Hematopoietic multipotent progenitor cell treated with erythropoietin and hydrocortisone succinate and interleukin-3 and kit ligand, for 8 days (in vitro differentiated cells): ENCODE results near the gene TRIM52.
"Not testable (repeated sequence)": the region's sequence is repeated elsewhere in the genome, so short reads cannot be mapped to it uniquely, and the experiment has no call there.

Experiments used
- DNase-seq: peaks from one replicate; pipeline ENCODE4 v3.0.0-alpha.2; 2015

Gene TRIM52

DNA sequence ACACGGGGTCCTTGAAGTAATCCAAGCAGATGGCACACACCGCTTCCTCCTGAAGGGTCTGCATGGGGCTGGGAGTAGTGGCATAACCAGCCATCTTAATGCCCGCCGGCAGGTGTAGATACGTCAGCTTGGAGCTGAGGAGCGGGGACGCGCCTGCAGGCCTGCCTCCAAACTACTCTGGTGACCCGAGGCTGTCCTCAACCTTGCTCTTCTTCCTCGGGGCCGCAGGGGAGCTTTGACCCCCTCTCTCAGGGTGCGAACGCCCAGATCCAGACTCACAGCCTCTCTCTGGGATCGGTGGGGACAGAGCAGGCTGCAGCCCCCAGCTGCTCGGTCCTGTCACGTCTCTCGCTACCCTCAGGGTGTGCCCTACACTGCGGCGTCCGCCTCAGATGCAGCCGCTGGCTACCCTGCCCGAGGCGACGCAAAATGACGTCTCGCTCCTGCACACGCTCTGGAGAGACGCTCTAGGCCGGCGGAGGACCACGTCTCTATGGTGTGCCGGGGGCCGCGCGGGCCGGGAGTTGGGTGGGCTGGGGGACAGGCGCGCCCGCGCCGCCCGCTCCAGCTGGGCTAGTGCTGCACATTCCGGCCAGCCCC lies at the start of gene TRIM52:
Gene TRIM52 (minus strand): TSS at position 424 of the 600 bp plus-strand sequence. CDS start 330 bp downstream, at position 94.
- peak; percentile 94 for DNase-seq

DNA sequence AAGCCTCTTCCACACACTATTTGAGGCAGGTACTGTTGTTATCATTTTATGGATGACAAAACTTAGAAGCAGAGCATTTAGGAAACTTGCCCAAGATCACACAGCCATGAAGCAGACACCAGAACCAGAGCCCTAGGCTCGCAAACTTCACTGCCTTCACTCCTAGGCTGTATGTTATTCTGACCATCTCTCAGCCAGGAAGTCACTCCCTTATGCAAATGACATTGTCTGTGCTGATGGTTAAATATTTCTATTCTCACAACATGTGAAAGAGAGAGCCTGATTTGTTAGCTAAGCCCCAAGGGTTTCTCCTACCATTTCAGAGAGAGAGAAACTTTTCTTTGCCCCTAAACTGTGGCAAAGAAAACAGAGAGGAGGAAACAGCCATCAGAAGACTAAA lies 26.4 kb upstream of the TRIM52 start:
- DNase-seq = not testable (repeated sequence)

DNA sequence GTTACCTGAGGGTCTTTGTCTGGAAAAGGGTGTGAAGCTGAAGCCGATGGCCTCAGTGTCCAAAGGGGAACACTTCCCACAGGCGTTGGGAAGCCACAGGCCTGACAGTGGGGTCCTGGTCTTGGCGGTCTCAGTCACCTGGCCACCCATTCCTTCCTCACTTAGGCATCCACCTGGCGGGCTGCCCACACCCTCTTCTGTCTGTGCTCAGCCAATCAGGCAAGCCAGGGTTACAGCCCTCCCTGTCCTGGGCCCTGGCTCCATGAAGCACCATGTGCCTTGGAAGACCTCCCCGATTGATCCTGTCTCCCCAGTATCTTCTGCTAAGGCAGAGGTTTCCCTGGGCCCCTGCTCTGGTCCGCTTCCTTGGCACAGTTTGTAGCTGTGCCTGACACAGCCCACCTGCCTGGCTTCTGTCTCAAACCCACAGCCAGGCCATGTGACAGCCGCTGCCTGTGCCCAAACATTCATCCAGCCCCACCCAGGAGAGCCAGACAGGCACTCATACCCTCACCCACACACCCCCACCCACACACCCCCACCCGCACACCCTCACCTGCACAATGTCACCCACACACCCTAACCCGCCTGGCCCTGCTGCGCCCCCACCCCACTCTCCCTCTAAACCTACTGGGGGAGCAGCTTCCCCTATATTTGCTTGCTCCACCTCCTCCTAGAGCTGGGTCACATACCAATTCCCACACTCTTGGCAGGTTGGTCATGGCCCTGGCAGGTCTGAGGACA lies 25.2 kb upstream of the TRIM52 start:
- DNase-seq = not testable (repeated sequence)

DNA sequence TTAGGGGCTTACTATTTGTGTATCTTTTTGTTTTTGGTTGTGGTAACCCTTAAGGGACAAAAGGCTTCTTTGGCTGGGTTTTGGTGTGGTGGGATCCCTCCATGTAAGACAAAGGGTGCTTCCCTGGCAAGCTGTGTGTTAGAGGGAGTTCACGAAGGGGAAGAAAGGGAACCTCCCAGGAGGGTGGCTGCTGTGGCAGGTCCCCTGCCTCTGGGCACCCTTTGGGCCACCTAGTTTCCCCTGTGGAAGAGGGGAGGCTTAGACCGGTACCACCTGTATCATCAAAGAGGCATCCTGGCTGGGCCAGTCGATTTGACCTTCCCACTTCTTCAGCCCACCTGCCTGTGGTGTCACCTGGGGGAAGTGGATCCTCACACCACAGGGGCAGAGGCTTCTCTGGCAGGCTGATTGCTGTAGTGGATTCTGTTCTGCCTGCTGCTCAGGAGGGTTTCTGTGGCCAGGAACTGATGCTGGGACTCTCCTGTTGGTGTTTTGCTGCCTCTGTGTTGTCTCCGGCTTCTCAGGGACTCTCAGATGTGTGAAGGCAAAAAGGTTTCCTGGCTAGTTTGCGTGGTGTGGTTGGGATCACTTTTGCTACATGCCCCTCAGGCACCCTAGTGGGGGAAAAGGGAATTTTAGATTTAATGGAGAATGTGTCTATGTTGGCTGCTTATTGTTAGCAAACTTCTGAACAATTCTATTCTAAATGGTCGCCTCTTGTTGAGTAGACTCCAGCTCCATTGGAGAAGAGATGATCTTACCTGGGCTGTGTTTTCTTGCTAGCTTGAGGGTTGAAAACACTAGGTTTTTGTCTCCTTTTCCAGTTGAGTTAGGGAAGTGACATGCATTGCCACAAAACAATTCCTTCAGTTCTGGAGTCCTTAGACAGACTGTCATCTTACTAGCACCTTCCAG lies 23.2 kb upstream of the TRIM52 start:
- DNase-seq = not testable (repeated sequence)

- no peak for DNase-seq
These were observed 22.4 kb upstream of the TRIM52 start for GRCh38 chr5:181283347-181283746.

DNA sequence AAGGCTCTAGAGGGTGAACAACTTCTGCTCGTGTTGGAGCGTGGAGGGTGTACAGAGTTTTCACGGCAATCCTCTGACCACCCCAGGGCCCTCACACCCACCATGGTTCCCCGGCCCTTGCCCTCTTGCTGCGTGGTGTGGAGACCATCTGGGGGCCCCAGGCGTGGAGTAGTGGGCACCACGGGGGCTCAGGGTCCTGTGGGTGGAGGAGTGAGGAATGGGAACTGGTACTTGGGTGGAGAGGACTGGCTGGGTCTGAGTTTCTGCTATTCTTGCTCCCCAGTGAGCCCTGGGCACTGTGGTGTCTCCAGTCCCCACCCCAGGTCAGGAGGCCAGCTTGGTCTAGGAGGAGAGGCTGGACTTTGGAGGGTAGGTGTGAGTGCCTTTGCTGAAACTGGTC lies 21.9 kb upstream of the TRIM52 start:
- no peak for DNase-seq

GRCh38 chr5:181282415-181282814 lies 21.5 kb upstream of the TRIM52 start:
- DNase-seq = not testable (repeated sequence)

DNA sequence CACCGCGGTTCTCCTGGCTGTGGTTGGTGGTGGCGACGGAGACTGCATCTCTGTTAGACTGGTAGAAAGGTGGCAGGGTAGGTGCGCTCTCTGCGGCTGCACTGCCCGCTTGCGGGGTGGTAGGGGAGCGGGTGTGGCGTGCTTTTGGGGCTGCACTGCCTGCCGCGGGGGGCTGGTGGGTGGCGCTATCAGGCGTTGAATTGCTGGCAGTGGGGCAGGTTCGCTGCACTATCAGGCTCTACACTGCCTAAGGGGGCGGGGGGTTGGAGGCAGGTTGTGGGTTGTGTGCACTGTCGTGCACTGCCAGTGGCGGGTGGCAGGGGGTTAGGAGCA lies 21.0 kb upstream of the TRIM52 start:
- DNase-seq = no peak

DNA sequence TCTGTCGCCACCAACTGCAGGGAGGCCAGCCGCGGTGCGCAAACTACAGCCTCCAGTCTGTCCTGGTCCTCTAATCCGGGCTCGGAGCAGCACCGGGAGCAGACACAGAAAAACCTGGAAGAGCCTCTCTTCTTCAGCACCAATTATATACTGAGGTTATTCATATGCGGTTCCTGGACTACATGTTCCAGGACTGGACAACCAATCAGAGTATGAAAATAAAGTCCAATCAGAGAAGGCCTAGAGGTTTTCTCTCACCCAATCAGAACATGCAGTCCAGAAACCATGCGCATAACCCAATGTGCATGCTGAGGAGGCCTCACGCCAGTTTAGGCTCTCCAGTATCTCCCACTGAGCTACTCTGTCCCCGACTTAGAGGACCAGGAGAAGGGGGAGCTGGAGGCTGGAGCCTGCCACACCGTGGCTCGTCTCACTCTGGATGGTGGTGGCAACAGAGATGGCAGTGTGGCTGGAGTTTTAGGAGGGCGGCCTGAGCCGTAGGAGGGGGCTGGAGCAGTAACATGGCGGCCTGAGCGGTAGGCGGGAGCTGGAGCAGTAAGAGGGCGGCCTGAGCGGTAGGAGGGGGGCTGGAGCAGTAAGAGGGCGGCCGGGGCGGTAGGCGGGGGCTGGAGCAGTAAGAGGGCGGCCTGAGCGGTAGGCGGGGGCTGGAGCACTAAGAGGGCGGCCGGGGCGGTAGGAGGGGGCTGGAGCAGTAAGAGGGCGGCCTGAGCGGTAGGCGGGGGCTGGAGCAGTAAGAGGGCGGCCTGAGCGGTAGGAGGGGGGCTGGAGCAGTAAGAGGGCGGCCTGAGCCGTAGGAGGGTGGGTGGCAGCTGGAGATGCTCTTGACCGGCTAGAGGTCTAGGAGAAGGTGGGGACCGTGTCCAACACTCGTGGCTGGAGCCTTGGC lies 20.4 kb upstream of the TRIM52 start:
- DNase-seq = no peak

DNA sequence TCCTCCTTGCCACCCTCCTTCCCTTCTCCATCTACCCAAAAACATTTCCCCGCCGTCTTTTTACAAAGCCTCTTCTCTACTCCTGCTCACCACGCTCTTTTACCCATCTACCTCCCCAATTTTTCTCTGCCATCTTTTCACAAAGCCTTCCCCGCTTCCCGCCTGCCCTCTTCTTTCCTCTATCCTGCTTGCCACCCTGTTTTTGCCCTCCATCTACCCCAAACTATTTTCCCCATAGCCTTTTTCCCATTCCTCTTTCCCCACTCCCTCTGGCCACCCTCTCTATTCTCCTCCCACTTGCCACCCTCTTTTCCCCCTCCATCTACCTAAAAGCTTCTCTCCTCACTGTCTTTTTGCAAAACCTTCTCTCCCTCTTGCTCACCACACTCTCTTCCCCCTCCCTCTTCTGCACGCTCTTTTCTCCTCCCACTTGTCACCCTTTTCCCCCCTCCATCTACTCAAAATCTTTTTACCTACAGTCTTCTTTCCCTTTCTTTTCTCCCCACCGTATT lies 19.4 kb upstream of the TRIM52 start:
- DNase-seq = no peak

GRCh38 chr5:181273433-181273744 lies 12.4 kb upstream of the TRIM52 start:
- DNase-seq = peak; percentile 41

DNA sequence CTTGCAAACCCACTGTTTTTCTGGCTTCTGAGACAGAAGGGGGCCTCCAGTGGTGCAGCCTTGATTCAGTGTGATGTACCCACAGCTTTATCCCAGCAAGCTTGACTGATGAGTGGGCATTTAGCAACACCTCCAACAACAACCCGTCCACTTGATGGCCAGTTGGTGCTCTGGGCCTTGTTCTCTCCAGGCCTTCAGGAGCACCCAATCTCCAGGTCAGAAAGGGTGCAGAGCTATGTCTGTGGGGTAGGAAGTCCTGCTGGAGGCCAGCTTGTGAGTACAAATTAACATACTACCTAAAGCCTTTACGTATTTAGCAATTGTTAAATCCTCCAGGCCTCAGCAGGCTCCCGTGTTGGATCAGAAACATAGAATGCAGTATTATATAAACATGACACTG lies 10.1 kb upstream of the TRIM52 start:
- DNase-seq = no peak

GRCh38 chr5:181267907-181268306 lies 7.0 kb upstream of the TRIM52 start:
- DNase-seq = not testable (repeated sequence)

DNA sequence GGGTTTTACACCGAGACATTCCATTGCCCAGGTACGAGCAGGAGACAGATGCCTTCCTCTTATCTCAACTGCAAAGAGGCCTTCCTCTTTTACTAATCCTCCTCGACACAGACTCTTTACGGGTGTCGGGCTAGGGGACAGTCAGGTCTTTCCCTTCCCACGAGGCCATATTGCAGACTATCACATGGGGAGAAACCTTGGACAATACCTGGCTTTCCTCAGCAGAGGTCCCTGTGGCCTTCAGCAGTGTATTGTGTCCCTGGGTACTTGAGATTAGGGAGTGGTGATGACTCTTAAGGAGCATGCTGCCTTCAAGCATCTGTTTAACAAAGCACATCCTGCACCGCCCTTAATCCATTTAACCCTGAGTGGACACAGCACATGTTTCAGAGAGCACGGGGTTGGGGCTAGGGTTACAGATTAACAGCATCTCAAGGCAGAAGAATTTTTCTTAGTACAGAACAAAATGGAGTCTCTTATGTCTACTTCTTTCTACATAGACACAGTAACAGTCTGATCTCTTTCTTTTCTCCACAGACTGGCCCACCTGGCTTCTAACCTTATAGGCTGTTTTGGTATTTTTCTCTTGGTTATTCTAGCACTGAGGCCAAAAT lies 6.5 kb upstream of the TRIM52 start:
- DNase-seq = not testable (repeated sequence)

DNA sequence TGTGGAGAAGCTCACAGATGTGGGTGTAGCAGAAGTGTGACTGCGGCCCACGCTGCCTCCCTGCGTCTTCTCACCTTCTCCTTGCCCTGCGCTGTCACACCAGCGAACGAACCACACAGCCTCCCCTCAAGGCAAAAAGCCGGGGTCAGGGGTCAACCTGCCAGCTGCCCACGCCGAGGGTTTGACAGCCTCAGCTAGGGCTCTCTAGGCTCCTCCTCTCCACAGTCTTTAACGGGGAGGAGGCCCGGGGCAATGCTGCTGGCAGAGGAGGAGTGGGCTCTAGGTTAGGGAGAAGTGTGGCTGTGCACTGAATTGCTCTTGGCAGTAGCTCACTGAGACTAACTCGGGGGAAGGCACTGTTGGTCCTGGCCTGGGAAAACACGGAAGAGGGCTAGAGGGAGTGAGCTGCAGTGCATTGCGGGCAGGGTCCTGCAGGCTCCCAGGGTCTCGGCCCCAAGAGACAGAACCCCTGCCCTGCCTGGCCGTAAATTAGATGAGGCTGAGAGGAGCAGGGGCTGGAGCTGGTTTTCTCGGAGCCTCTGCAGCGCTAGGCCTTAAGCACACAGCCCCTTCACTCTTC lies 4.2 kb upstream of the TRIM52 start:
- no peak for DNase-seq

DNA sequence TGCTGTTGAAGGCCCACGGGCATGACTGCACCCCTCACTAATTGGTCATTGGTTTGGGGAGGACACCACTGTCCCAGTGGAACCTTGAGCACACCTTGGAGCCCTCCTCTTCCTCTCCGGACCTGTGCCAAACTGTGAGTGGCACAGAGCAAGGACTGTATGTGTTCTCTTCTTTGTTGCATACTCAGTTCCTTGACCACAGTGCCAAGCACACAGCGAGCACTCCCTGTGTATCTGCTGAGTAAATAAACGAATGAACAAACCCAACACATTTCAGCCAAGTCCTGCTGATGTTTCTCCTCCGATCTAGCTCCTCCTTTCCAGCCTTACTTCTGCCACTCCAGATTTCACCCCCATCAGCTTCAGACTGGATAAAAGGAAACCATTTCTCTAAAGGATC lies 2.7 kb upstream of the TRIM52 start:
- no peak for DNase-seq

DNA sequence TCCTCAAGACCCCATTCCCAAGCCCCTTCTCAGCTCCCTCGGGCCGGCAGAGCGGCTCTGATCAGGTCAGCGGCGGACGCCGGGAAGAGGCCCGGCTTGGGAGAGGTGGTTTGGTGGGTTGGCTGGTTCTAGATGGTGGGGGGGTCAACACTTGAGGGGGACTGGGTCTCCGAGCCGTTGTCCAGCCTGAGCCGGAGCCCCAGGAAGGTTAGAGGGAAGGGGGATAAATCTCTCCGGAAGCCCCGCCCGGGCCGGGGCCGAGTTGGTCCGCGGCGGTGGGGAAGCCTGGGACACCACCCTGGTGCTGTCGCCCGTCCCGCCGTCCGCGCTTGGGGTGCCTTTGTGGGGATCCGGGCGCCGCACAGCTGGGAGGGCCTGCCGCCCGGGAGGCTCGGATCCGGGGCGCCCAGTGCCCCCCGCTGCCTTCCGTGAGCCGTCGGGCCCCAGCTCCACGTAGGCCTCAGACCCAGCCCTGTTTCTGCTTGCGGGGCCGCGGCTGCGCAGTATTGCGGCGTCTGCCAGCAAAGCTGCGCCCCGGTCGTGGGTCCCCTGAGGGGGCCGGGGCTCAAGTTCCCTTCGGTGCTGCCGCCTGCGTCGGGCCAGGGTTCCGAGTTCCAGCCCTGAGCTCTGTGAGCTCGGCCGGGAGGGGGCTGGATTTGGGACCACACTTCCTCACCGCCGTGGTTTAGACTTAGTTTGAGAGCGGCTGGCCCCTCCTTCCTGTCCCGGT lies 542 bp upstream of the TRIM52 start:
- DNase-seq = peak; percentile 48

GRCh38 chr5:181259974-181260719 lies 796 bp downstream of the TRIM52 start:
- peak; percentile 56 for DNase-seq

DNA sequence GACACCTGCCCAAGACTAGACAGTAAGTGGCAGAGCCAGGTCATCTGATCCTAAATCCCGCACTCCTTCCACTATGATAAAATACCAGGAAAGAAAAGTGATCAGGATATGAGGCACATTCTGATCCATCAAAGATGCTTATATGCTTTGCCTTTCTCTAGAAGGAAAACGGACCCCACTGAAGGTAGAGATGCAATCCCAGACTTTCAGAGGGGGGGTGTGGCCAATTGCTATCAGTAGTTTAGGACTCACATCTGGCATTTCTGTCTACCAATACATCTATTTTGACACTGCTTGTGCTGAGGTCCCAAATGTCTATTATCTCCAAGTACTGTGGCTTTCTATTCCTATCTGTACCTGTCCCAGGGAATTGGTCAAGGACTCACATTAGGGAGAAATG lies 1.7 kb downstream of the TRIM52 start:
- peak; percentile 62 for DNase-seq

DNA sequence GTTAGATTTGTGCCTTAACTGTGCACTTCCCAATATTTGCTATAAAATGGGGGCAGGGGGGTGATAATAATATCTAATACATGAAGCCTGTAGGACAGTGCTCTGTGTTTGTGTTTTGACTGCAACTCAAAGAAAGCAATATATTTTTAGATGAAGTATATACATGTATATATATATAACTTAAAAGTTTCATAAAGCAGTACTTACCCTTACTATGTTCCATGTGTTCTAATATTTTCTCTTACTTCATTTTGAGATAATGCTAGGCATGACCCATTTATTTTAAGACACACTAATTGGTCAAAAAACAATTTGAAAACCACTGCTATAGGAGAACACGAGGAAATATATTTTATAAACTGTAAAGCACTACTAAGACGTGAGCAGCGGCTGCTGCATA lies 2.4 kb downstream of the TRIM52 start:
- DNase-seq = no peak
